Left forelimb (tissue), 1 donor: Measurements from ENCODE around the gene PREX1.
"Not testable (repeated sequence)": the region's sequence is repeated elsewhere in the genome, so short reads cannot be mapped to it uniquely, and the experiment has no call there.

Source experiments
- DNase-seq: peaks from one replicate; pipeline ENCODE4 v3.0.0-alpha.2; 2018; ENCODE audit warnings: low spot score

PREX1 gene

DNA sequence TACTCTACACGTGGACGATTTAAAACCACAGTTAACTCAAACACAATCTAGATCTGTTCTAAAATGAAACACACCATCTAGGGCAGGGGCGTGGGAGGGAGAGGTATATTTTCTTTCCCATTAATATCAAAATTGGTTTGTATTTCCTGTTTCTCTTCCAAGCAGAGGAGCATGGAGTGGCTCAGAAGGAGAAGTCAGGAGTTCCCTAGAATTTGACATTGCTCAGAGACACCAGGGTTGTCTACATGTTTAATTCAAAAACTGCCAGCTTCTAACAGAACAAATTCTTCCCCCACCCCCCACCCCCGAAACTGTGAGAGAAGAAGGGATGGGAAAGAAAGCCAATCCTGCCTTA is 2.3 kb downstream of the PREX1 start:
- DNase-seq: no peak

GRCh38 chr20:48824830-48825565 is 2.8 kb downstream of the PREX1 start:
- no peak for DNase-seq

DNA sequence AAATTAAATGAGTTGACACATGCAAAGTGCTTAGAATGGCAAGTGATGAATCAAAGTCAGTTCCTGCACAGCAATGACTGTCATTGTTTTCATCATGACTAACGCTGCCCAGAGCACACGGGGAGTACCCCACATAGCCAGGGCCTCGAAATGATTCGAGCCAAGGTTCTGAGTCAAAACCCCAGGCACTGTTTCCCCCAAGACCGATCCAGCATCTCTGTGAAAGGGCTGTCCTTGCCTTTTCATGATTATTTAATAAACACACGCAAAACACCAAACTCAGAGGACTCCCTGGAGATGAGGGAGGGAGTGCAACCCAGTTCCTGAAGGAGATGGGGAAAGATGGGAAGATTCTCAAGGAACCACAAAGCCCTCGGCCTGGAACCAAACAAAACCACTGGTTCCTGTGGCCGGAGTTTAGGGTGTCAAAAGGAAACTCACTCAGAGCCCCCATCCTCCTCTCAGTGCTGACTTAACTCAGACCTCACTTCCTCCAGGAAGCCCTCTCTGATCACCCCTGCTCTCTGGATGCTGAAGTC is 3.8 kb downstream of the PREX1 start:
- no peak for DNase-seq

GRCh38 chr20:48823476-48823875 is 4.3 kb downstream of the PREX1 start:
- no peak for DNase-seq

GRCh38 chr20:48822879-48823385 is 4.9 kb downstream of the PREX1 start:
- DNase-seq: no peak

DNA sequence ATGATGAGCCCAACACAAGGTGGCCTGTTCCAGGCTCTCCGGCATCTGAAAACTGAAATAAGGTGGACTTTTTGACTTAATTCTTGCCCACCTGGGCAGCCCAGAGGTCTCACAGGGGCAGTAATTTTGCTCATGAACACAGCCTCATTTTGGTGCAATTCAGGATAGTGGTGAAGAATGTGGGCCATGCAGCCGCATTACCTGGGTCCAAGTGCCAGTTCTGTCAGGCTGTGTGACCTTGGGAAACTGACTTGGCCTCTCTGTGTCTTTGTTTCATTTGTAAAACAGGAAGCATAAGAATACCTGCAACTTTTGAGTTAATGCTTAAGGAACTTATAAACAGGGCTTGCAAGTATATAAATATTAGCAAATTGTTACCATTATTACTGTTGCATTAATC is 5.6 kb downstream of the PREX1 start:
- DNase-seq: no peak

- DNase-seq: no peak
Measured at GRCh38 chr20:48821261-48821920, 6.4 kb downstream of the PREX1 start.

GRCh38 chr20:48820649-48820973 is 7.2 kb downstream of the PREX1 start:
- no peak for DNase-seq

- no peak for DNase-seq
Measured at GRCh38 chr20:48819821-48820648, 7.8 kb downstream of the PREX1 start.

- no peak for DNase-seq
Measured at GRCh38 chr20:48819089-48819488, 8.7 kb downstream of the PREX1 start.

- no peak for DNase-seq
Measured at GRCh38 chr20:48818481-48818987, 9.3 kb downstream of the PREX1 start.

DNA sequence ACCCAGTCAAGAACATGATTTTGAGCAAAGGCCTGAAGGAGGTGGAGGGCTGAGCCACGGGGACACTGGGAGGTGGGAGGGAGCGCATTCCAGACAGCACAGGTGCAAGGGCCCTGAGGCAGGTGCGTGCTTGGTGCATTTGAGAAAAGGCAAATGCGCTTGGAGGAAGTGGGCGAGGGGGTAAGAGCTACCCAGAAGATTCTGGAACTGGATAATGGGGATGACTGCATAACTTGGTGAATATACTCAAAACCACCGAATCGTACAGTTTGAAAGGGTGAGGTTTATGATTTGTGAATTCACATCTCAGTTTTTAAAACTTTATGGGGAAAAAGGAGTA is 9.8 kb downstream of the PREX1 start:
- DNase-seq: no peak

- DNase-seq: no peak
Measured at GRCh38 chr20:48817367-48818030, 10.3 kb downstream of the PREX1 start.

GRCh38 chr20:48816282-48817205 is 11.3 kb downstream of the PREX1 start:
- DNase-seq: no peak

GRCh38 chr20:48815537-48815936 is 12.3 kb downstream of the PREX1 start:
- DNase-seq: no peak

DNA sequence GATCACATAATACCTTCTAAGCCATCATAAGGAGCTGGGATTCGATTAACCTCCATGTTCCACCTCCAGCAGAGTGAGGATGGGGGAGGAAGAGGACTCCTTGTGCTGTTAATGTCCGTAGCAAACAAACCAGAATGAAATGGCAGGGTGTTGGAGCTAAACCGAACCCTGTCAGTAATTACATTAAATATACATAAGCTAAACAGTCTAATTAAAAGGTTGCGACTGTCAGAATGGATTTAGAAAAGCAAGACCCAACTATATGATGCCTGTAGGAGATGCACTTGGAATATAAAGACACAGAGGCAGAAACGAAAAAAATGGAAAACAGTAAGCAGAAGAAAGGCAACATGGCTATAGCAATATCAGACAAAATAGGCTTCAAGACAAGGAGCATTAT is 13.2 kb downstream of the PREX1 start:
- no peak for DNase-seq

GRCh38 chr20:48813930-48814546 is 13.8 kb downstream of the PREX1 start:
- DNase-seq: no peak

GRCh38 chr20:48813446-48813747 is 14.4 kb downstream of the PREX1 start:
- no peak for DNase-seq

- DNase-seq: no peak
Measured at GRCh38 chr20:48812600-48813445, 15.0 kb downstream of the PREX1 start.

DNA sequence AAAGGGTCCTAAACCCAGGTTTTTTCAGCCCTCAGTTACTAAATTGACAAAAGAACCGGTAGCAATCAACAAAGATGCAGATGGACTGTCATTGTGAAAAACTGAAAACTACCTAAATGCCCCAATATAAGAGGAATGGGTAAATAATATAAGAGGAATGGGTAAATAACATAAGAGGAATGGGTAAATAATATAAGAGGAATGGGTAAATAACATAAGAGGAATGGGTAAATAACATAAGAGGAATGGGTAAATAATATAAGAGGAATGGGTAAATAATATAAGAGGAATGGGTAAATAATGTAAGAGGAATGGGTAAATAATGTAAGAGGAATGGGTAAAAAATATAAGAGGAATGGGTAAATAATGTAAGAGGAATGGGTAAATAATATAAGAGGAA is 15.7 kb downstream of the PREX1 start:
- not testable (repeated sequence) for DNase-seq
